Heart right ventricle (tissue), 16 donors: ENCODE data around the gene SV2C. TPM values are rescaled to one million over a fixed set of nuclear protein-coding genes. Genes with fewer than 3 reads are reported as not detected.

Source experiments
- ATAC-seq, 8 donors: fragments of 200-7000 bp; cut with Tn5 transposase; one replicate each; pipeline ENCODE4 v1.9.1; 2020; ENCODE audit warnings: mild to moderate bottlenecking in 8 of 8, moderate library complexity in 8 of 8, moderate number of reproducible peaks in 1 of 8
- DNase-seq, 2 donors: peaks; one replicate each; pipeline ENCODE4 v3.0.0-alpha.2; 2020
- H3K27ac ChIP-seq, 10 donors: fragments of 200-600 bp; sonication (generic) in 2 of 10; one replicate each; pipeline versions ENCODE4 v1.5.0 to v1.8.0; 2020 to 2022; ENCODE audit warnings: mild to moderate bottlenecking in 3 of 10
- H3K27me3 ChIP-seq, 7 donors: fragments of 200-600 bp; one replicate each; pipeline ENCODE4 v1.8.0; 2021 to 2022; ENCODE audit warnings: mild to moderate bottlenecking in 2 of 7
- H3K36me3 ChIP-seq, 9 donors: fragments of 200-600 bp; sonication (generic) in 1 of 9; one replicate each; pipeline versions ENCODE4 v1.5.0 to v1.8.0; 2020 to 2022; ENCODE audit warnings: mild to moderate bottlenecking in 2 of 9
- H3K4me1 ChIP-seq, 9 donors: fragments of 200-600 bp; sonication (generic) in 1 of 9; one replicate each; pipeline versions ENCODE4 v1.5.0 to v1.8.0; 2020 to 2022; ENCODE audit warnings: mild to moderate bottlenecking in 4 of 9
- H3K4me3 ChIP-seq, 10 donors: fragments of 200-600 bp; sonication (generic) in 2 of 10; one replicate each; pipeline versions ENCODE4 v1.5.0 to v1.8.0; 2020 to 2022; ENCODE audit warnings: mild to moderate bottlenecking in 7 of 10, moderate library complexity in 2 of 10
- H3K9me3 ChIP-seq, 11 donors: fragments of 200-600 bp in 10 of 11; sonication (generic) in 2 of 11; one replicate each; pipeline versions ENCODE4 v1.5.0 to v1.8.0; 2013 to 2022; ENCODE audit warnings: mild to moderate bottlenecking in 2 of 11, control low read depth in 1 of 11, moderate library complexity in 1 of 11
- CTCF ChIP-seq, 9 donors: fragments of 200-600 bp; sonication (generic) in 2 of 9; IDR thresholded peaks; one replicate each; pipeline versions ENCODE4 v1.5.0 to v1.8.0; 2021 to 2022; ENCODE audit warnings: antibody characterized with exemption in 9 of 9, mild to moderate bottlenecking in 5 of 9, moderate library complexity in 1 of 9
- WGBS, 2 donors: extraction: QIAGEN DNeasy Blood & Tissue Kit; methylation state at CpG; one replicate each; pipeline ENCODE4 v1.1.7; 2013; ENCODE audit warnings: inconsistent platforms in 1 of 2; 5-methylcytosine and 5-hydroxymethylcytosine counted together
- intact Hi-C, 10 donors: fragments of 100-400 bp; cut with DNase I; formaldehyde crosslinking; loops; one replicate each; pipeline versions ENCODE4 v1.11.1 to v1.14.2; 2022
- polyA plus RNA-seq, 2 donors: library from polyadenylated mRNA; stranded (reverse); fragments of 200-250 nt; gene quantifications; one replicate each; pipeline ENCODE4 v1.2.3, GENCODE V29; 2013
- total RNA-seq, 10 donors: library from RNA; stranded (reverse); fragmentation: NEBNext Ultra II Directional in 3 of 10; extraction: Animal tissue kit (Norgen Biotek cat#: 25700) in 3 of 10; gene quantifications; one replicate each; pipeline versions ENCODE4 v1.2.1 to v1.2.4, GENCODE V29; 2021 to 2023
- donor health status: Arrhythmogenic right ventricular cardiomyopathy.
- donor health status: ischemic (EF 13 %, LVEDD 7.1; RV severe dilation, severe dysfunction).
- donor health status: healthy with polysubstance abuse.
- donor health status: DM: no; HTN: yes; CAD: no.
- donor health status: DM: no; HTN: no; CAD: no.
- donor health status: ischemic (EF 25% LVEDD 6.9; RV normal size, moderate dysfunction).
- donor health status: ischemic (EF 25% LVEDD 5.7; RV mildly dilated, moderate dysfunction).
- donor health status: healthy.
- donor health status: DM: yes; HTN: yes; CAD: no.
- donor health status: Ischemic cardiomyopathy.
- donor health status: ischemic (EF 35%, LVEDD 5.7; RV mildly dilated, moderate dysfunction).
- donor health status: nonischemic (EF 11% LVEDD 7.7; RV severe dilation, severe dysfunction).
- donor health status: DM: yes; HTN: yes; CAD: no.
- donor health status: PGD.
- donor health status: ischemic (EF 29% LVEDD 5.4; RV normal size, mild dysfunction).
- donor health status: nonischemic (EF 23%, LVEDD 6.1; RV moderate dilation, normal function).

Gene SV2C
- total and polyA plus RNA-seq, 12 donors, result 0.09 to 1.2 (median 0.24) TPM; not detected in 4

- Histone ChIP-seq H3K9me3 (no peaks in the 10 kb centered on the region), H3K27ac (no peak overlapping the region), H3K36me3 (no peaks in the 10 kb centered on the region), H3K4me3 (no peak overlapping the region), H3K27me3 (peaks cover 0 to 12% (median 0%) of the 10 kb centered on the region in 7 donors), H3K4me1 (peaks cover 0 to 13% (median 0%) of the 10 kb centered on the region in 9 donors)
- TF ChIP-seq CTCF (IDR thresholded peaks at IDR 0.05), result no peak
- ATAC-seq (no peak), DNase-seq (no peak)
- intact Hi-C loops, result no loop called here
- WGBS, 2 donors, result 86 to 87% methylated on average over 11 of the region's 11 CpGs
Measured at GRCh38 chr5:76388791-76389512, 305.8 kb downstream of the SV2C start.

GRCh38 chr5:76389513-76390154 lies 306.5 kb downstream of the SV2C start:
- Histone ChIP-seq H3K27ac (no peak overlapping the region), H3K4me1 (peaks cover 0 to 13% (median 0%) of the 10 kb centered on the region in 9 donors), H3K4me3 (no peak overlapping the region), H3K27me3 (peaks cover 0 to 12% (median 0%) of the 10 kb centered on the region in 7 donors), H3K9me3 (no peaks in the 10 kb centered on the region), H3K36me3 (no peaks in the 10 kb centered on the region)
- DNase-seq (no peak), ATAC-seq (no peak)
- WGBS, 2 donors, result 76 to 83% methylated on average over 13 of the region's 13 CpGs
- no peak for TF ChIP-seq CTCF (IDR thresholded peaks at IDR 0.05)
- intact Hi-C loops, result no loop called here

- intact Hi-C loops, result no loop called here
- no peaks in the 10 kb centered on the region for H3K36me3 ChIP-seq
- no peak overlapping the region for H3K4me3 ChIP-seq
- no peak for ATAC-seq
- no peak for TF ChIP-seq CTCF (IDR thresholded peaks at IDR 0.05)
- WGBS, 2 donors, result 92% methylated on average over 9 of the region's 9 CpGs
- peaks cover 0 to 13% (median 0%) of the 10 kb centered on the region in 9 donors for H3K4me1 ChIP-seq
- H3K27me3 ChIP-seq, result peaks cover 0 to 16% (median 0%) of the 10 kb centered on the region in 7 donors
- no peaks in the 10 kb centered on the region for H3K9me3 ChIP-seq
- no peak for DNase-seq
- peak overlapping the region in 1 of 10 donors; percentile 18 for H3K27ac ChIP-seq
Measured at GRCh38 chr5:76391014-76391413, 307.8 kb downstream of the SV2C start.

GRCh38 chr5:76393035-76393680 lies 310.0 kb downstream of the SV2C start:
- intact Hi-C loops, result no loop called here
- Histone ChIP-seq H3K4me3 (no peak overlapping the region), H3K9me3 (no peaks in the 10 kb centered on the region), H3K4me1 (peaks cover 0 to 13% (median 0%) of the 10 kb centered on the region in 9 donors), H3K27me3 (peaks cover 0 to 22% (median under 1%) of the 10 kb centered on the region in 7 donors), H3K36me3 (no peaks in the 10 kb centered on the region), H3K27ac (no peak overlapping the region)
- ATAC-seq (no peak), DNase-seq (no peak)
- 77 to 81% methylated on average over 5 of the region's 5 CpGs for WGBS, 2 donors
- TF ChIP-seq CTCF (IDR thresholded peaks at IDR 0.05), result no peak
